IPS-NIHi7 (cell line): ENCODE data around the gene RFC2.
A peak's percentile ranks its signal among the peaks of the same experiment; 100 is the strongest.
"Not testable (repeated sequence)": the region's sequence is repeated elsewhere in the genome, so short reads cannot be mapped to it uniquely, and the experiment has no call there.

Experiments
- DNase-seq: peaks from one replicate; pipeline ENCODE4 v3.0.0; 2012; ENCODE audit warnings: mixed read lengths; ENCODE audit errors: extremely low spot score

The RFC2 gene

DNA sequence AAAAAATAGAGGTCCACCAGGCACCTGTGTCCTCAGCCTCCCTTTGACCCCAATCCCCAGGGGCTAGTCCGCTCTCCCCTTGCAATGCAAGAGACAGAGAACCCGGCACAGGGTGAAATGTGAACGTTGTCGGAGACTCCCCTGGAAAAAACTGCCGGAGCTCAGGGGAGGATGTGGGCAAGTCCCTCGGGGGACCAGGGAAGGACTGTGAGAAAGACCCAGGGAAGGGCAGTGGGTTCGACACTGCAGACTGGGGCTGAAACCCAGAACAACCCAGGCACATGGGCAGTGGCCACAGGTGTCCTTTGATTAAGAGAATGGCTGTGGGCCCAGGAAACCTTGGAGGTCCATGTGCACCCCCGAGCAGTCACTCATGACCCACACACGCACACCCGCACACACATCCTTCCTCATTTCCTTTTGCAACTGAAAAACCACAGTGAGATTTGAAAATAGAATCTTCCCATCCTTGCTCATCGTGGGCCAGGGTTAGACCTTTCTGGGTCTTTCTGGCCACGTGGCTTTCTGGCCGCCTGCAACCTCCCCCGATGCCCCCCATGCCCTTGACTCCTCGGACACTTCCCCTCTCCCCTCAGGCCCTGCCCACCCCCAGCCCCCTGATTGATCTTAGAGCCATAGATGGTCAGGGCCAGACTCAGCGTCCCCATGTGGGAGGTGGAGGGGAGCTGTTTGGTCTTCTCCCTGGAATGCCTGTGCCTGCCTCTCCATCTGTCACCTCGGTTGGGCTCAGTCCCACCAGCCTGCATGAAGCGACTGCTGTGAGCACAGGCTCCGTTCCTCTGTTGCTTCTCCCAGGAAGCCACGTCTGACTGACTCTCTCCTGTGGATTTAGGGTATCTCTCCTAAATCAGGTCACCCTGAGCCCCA lies 36.5 kb downstream of the RFC2 start:
- no peak for DNase-seq

DNA sequence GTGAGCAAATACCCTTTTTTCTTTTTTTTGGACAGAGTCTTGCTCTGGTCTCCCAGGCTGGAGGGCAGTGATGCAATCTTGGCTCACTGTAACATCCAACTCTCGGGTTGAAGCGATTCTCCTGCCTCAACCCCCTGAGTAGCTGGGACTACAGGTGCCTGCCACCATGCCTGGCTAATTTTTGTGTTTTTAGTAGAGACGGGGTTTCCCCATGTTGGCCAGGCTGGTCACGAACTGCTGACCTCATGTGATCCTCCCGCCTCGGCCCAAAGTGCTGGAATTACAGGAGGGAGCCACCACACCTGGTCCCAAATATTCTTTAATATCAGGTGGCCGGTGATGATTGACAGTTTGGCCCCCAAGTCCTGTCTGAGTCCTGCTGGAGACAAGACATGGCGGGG lies 37.8 kb downstream of the RFC2 start:
- DNase-seq = no peak

DNA sequence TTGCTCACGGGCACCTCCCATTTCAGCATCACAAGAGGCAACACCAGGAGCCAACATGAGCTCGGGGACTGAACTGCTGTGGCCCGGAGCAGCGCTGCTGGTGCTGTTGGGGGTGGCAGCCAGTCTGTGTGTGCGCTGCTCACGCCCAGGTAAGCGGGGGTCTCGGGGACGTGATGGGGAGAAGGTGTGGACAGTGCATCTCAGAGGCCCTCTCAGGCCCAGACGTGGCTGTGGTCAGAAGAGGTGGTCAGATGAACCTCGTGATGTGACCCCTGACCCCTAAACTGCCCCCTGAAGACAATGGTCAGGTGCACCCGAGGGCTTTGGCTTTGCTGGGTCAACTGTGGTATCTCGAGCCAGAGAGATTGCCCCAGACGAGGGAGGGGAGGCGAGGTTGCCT lies 38.3 kb downstream of the RFC2 start:
- DNase-seq = no peak

DNA sequence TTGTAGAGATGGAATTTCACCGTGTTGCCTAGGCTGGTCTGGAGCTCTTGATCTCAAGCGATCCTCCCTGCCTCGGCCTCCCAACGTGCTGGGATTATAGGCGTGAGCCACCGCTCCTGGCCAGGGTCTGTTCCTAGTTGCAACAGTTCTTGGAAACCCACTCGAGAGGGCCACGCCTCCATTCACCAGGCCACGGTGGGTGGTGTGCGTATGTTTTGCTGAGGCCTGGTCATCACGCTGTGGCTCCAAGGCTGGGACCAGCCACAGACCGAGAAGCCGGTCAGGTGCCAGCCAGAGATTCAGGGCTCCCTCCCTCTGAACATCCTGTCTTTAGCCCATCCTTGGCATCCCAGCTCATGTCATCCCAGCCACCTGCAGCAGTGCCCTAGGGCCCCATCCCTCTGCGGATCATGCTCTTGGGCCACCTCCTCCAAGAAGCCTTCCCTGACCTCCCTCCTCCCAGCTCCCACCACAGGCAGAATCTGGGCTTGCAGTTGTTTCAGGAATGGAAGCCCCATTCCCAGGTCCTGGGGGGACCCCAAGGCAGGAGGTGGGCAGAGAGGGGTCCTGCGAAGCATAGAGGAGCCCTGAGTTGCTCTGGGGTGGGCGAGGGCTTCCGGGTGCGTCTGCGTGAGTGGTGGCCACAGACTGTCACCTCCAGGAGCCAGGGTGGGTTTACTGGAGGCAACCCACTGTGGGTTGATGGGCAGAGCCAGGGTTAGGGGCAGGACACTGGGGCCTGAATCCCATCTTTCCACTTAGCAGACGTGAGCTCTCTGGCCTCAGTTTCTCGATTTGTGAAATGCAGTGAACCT lies 39.2 kb downstream of the RFC2 start:
- no peak for DNase-seq

DNA sequence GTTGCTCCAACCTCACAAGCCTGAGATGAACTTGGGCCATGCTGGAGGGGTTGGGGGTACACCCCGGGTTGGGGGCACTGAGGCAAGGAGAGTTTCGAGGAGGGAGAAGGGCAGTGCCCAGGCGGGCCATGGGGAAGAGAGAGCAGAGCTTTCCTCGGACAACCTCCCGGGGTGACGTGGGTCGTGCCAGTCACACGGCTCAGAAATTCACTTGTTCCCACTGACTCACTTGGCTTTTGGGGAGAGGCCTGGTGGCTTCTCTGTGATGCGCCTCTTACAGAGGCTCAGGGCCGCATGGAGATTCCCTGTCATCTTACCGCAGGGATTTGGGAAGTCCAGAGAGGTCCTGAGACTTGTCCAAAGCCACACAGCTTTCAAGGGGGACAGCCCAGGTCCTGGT lies 41.5 kb downstream of the RFC2 start:
- DNase-seq = no peak

DNA sequence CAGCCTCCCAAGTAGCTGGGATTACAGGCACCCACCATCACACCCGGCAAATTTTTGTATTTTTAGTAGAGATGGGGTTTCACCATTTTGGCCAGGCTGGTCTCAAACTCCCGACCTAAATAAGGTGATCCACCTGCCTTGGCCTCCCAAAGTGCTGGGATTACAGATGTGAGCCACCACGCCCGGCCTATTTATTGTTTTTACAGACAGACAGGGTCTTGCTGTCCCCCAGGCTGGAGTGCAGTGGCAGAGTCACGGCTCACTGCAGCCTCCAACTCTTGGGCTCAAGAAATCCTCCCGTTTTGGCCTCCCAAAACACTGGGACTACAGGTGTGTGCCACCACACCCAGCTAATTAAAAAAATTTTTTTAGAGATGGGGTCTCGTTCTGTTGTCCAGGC lies 46.0 kb downstream of the RFC2 start:
- not testable (repeated sequence) for DNase-seq

DNA sequence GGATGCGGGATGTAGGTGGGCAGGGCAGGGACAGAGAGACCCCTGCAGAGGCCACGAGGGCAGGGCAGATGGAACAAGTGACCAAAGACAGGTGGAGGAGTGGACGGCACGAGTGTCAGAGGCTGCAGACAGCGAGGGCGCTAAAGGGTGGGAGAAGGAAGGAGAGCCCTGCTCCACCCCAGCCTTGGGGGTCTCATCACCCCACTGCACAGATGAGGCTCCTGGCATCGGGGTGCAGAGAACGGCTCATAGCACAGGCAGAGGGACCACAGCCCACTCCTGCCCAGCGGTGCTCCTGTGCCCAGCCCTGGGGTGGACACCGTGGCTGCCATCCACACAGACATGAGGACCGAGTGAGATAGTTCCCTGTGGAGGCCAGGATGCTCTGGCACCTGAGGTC lies 46.6 kb downstream of the RFC2 start:
- no peak for DNase-seq

DNA sequence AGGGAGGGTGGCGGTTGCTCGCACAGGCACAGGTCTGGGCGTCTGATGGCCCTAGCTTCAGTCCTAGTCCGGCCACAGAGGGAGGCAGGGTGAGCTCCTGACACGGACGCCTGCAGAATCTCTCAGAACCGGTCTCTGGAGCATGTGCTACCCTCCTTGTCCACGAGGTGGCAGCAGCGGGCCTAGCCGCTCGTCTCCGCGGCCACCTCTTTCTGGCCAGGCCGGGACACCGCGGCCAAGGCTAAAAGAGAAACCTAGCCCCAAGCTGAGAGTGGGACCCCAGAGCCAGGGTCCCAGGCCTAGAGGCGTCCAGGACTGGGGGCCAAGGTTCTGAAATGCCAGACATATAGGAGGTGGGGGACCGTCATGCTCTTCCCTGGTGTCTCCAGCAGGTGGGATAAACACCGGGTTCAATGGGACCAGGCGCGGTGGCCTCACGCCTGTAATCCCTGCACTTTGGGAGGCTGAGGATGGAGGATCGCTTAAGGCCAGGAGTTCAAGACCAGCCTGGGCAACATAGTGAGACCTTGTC lies 47.5 kb downstream of the RFC2 start:
- DNase-seq = peak; percentile 93

DNA sequence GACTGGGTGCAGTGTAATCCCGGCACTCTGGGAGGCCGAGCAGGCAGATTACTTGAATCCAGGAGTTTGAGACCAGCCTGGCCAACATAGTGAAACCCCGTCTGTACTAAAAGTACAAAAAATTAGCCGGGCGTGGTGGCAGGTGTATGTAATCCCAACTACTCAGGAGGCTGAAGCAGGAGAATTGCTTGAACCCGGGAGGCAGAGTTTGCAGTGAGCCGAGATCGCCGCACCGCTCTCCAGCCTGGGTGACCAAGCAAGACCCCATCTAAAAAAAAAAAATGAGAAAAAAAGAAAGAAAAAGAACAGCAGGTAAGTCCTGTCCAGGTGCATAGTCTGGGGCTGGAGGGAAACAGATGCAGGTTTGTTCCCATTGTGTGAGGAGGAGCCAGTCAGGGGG lies 48.1 kb downstream of the RFC2 start:
- DNase-seq = not testable (repeated sequence)

DNA sequence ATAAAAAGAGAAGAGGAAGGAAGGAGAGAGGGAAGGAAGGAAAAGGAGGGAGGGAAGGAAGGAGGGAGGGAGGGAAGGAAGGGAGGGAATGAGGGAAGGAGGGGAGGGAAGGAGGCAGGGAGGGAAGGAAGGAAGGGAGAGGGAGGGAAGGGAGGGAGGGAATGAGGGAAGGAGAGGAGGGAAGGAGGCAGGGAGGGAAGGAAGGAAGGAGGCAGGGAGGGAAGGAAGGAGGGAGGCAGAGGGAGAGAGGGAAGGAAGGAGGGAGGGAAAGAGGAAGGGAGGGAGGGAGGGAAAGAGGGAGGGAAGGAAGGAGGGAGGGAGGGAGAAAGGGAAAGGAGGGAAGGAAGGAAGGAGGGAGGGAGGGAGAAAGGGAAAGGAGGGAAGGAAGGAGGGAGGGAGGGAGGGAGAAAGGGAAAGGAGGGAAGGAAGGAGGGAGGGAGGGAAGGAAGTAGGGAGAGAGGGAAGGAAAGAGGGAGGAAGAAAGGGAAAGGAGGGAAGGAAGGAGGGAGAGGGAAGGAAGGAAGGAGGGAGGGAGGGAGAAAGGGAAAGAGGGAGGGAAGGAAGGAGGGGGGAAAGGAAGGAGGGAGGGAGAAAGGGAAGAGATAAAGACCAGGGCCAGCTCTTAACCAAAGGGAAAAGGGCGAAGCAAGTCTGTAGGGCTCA lies 50.1 kb downstream of the RFC2 start:
- DNase-seq = no peak

DNA sequence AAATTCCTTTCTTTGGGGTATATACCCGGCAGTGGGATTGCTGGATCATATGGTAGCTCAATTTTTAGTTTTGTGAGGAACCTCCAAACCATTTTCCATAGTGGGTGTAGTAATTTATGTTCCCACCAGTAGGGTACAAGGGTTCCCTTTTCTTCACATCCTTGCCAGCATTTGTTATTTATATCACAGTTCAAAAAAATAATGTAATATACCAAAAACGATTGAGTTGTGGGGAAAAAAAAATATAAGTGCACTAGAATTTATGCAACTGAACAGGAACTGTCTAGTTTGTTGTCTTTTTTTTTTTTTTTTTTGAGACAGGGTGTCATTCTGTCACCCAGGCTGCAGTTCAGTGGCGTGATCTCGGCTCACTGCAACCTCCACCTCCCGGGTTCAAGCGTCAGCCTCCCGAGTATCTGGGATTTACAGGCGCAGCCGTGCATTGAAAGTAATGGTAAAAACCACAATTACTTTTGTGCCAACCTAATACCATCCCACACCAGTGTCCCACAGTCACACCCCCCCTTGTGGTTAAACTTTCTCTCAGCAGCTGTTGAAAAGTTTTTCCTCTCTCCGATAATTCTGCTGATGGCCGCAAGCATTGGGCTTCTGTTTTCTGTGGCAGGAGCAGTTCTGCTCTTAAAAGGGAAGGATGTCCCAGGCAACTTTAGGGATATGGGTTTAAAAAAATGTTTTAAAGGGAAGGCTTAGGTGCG lies 51.2 kb downstream of the RFC2 start:
- DNase-seq = no peak

DNA sequence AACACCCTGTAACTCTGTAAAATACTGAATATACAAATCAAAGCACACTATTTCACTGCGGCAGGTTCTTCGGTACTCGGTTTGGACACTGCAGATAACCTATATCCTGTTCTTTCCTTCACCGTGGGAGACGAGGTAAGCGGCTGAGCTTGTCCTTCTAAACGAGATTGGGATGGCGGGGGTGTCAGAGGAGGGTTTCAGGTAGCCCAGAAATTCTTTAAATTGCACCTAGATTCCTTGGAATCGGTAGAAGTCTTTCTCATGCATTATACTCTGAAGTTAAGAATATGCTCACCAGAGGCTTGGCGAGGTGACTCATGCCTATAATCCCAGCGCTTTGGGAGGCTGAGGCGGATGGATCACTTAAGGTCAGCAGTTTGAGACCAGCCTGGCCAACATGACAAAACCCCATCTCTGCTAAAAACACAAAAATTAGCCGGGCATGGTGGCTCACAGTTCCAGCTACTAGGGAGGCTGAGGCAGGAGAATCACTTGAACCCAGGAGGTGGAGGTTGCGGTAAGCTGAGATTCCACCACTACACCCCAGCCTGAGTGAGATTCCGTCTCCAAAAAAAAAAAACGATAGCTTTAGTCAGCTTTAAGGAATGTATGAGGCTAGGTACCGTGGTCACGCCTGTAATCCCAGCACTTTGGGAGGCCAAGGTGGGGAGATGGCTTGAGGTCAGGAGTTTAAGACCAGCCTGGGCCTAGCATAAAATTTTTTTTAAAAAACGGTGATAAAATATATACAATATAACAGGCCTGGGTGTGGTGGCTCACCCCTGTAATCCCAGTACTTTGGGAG lies 54.4 kb downstream of the RFC2 start:
- no peak for DNase-seq

DNA sequence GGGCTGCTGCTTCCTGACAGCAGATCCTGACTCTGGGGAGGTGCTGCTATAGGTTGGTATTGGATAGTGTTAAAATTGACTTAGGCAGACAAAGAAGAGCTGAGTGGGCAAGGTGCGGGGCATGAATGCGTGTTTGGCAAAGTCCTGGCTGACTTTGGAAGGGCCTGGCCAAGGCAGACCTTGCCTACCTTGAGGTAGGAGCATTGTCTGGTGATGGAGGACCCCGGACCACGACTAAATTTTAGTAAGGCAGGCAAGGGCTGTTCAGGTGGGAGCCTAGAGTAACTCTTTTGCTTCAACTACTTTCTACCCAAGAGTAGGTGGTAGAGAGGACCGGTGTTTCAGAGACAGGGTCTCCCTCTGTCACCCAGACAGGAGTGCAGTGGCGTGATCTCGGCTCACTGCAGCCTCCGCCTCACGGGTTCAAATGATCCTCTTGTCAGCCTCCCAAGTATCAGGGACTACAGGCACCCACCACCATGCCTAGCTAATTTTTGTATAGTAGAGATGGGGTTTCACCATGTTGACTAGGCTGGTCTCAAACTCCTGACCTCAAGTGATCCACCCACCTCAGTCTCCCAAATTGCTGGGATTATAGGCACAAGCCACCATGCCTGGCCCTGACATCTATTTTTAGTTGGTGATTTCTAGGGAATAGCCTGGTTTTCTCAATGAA lies 56.6 kb downstream of the RFC2 start:
- no peak for DNase-seq

DNA sequence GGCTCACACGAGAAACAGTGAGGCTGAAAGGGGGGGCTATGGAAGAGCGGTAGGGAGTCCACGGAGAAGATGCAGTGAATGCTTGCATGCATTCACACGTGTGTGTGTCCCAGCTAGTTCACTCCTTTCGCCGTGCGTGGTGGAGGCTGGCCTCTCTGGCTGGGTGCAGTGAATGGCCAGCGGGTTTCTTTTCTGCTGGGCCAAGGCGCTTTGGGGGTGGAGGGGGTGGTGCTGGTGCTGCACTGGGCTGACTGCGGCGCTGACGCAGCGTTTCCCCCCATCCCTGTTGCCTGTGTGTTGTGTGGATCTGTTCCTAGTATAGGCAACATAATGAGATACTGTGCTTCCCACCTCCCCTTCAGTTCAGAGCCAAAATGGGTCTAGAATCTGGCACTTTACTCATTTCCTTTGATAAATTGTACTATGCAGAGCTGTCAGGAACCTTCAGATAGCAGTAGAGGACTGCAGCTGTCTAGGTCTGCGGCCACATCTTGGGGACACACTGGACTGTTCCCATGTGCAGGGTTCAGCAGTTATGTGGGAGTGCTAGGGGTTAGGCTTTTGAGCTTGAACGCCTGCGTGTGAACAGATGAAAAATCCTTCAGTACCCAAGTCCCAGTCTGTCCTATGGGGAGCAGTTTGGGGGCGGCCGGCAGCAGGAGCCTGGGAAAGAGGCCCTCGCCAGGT lies 58.1 kb downstream of the RFC2 start:
- DNase-seq = not testable (repeated sequence)

DNA sequence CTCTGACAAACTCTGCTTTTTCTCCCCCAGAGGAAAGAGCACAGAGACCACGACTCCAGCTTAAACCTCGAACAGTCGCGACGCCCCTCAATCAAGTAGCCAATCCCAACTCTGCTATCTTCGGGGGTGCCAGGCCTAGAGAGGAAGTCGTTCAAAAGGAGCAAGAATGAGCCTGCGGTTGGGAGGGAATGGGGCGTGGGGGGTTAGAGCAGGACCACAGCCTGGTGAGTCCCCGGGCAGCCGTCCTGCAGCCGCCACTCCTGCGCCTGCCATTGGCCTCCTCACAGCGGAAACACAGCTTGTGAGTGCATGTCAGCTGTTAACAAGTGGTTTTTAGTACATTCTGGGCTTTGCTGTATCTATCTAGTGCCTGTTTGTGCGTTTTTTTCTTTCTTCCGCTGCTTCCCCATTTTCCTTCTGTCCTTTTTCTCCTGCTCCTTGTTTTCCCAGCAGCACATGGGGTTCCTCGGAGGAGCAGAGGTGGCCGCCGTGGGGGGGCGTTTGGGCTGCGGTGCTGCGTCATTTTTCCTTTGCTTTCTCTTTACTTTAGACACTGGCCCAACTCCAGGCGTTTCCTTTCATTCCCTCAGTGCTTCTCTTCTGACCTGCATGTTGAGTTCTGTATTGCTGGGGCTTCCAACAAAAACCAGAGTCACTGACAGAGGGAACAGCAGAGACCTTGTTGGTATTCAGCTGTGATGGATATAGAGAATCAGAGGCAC lies 58.9 kb downstream of the RFC2 start:
- not testable (repeated sequence) for DNase-seq

DNA sequence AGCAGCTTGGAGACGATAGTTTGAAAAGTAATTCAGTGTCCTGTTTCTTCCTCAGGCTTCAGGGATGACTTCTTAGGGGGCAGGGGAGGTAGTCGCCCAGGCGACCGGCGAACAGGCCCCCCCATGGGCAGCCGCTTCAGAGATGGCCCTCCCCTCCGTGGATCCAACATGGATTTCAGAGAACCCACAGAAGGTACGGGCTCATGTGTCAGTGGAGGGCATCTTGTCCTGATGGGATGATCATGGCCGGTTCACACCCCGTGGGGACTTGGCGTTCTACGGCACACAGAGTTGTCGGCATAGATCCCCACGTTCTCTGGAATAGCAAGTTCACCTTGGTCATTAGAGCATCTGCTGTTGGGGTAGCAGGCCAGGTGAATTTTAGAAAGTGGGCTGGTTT lies 59.5 kb downstream of the RFC2 start:
- no peak for DNase-seq

DNA sequence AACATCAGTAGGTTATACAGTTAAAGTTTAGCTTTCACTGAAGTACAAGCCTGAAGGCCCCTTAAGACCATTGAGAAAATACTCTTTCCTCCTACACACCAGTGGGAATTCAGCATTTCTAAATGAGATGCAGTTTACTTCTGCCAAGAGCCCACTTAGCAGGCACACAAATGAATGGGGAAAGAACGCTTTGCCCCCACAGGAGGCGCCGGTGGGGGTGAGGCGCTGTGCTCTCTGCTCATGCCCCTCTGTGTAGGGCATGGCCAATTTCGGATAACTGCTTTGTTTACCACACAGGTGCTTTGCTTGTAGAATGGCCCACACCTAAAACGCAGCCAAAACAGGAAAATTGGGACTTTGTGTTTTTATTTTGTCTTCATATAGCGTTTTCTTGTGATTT lies 60.3 kb downstream of the RFC2 start:
- no peak for DNase-seq

DNA sequence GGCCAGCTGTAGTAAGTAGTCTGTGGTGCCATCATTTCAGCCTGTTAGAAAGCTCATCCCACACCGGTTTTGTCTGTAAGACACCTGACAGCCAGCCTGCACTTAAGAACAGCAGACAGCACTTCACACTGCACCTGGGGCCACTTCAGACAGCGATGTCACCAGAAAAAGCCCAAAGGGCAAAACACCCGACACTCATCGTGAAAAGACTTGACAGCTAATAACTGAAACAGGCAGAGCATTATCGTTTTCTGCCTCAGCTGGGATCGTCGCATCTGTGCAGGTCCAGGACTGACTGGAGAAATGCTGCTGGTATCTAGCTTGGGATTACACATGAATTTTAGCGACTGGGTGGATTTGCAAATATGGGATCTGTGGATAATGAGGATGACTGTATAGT lies 61.1 kb downstream of the RFC2 start:
- no peak for DNase-seq

DNA sequence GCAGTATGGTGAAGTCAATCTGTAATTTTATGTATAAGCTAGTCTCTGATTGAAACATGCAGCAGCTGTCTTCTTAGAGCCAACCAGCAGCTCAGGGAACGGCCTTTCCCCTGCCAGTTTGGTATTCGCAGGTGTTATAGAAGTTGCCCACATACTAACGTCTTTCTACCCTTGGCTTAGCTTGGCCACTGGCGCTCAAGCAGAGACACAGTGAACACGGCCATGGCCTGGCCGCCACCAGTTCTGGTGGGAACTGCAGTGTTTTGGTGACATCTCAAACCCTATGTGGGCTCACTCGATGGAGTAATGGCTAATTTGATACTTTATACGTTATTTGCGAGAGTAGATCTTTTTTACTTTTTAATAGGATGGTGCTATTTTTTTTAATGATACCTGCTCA lies 63.0 kb downstream of the RFC2 start:
- DNase-seq = no peak
